ENCODE results near the gene ATAD3B.
"Not testable (repeated sequence)": the region's sequence is repeated elsewhere in the genome, so short reads cannot be mapped to it uniquely, and the experiment has no call there.

The ATAD3B gene

DNA sequence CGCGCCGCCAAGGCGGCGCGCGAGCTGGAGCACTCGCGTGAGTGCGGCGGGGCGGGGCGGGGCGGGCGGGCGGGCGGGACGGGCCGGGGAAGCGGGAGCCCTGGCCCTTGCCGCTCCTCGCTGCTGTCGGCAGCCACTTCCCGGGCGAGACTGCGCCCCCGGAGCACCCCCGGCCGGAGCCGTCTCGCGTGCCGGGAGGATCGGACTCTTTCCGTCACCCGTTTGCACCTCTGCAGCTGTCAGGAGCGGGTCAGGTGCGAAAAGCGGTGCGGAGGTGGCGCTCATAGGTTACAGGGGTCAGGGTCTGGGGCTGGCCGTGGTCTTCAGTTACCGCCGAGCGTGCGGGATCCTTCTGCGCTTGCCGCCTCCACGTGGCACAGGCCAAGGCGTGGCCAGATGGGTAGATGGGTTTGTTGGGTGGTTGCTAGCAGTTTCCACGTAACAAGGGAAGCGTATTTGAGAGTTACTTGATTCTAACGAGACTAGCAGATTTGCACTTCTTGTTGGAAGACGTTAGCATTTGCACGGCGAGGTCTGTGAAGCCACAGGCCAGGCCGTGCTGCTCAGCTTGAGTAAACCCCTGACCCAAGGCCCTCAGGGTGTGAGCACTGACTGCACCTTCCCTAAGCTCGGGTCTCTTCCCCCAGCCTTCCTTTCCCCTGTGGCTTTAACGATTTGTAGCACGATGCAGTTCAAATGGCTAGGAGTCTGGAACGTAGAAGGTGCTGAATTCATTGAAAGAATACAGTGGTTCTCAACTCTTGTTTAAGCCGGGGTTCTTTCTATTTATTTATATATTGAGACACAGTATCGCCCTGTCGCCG is 700 bp downstream of the ATAD3B start:
- not testable (repeated sequence) for DNase-seq (ENCODE audit: low read depth, low spot score)

DNA sequence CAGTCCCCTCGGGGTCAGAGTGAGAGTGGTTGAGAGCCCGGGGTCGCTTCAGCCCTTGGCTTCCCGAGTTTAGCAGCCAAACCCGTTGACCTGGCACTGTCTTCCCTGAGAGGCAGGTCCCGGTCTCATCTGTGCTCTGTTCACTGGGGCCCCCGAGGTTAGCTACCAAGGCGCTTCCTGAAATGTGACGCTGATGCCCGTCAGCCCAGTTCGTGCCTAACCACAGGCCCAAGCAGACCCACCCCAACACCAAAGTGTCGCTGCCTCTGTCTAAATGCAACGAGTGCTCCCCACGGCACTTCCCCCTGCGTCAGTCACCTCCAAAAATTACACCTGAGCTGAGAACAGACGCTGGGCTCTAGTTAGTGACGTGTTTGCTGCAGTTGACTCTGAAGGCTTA is 4.4 kb downstream of the ATAD3B start:
- not testable (repeated sequence) for H3K4me3 ChIP-seq (ENCODE audit: low read length)

More for the DNA sequence above, 700 bp downstream of the ATAD3B start:
- peak overlapping the region; percentile 73 for H3K4me3 ChIP-seq (ENCODE audit: low read length)

DNA sequence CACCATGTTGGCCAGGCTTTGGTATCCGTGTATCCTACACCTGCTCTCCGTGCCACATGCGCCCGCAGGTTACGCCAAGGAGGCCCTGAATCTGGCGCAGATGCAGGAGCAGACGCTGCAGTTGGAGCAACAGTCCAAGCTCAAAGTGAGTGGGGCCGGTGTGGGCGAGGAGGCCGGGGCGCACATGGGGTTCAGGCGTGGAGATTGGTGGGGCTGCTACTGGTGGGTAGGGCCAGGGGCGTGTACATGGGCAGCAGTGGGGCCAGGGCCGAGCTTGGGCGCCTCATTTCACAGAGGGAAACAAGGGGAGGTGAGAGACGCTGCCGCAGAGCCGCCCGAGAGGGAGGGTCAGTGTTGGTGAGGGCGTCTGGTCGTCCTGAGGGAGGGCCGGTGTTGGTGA is 5.6 kb downstream of the ATAD3B start:
- H3K4me3 ChIP-seq (ENCODE audit: low read length), result no peak overlapping the region
- no peak for DNase-seq (ENCODE audit: low read depth, low spot score)

More for the DNA sequence above, 4.4 kb downstream of the ATAD3B start:
- DNase-seq (ENCODE audit: low read depth, low spot score), result not testable (repeated sequence)

- no peak for DNase-seq (ENCODE audit: low read depth, low spot score)
- H3K4me3 ChIP-seq (ENCODE audit: low read length), result no peak overlapping the region
These were observed 8.3 kb downstream of the ATAD3B start for GRCh38 chr1:1479547-1480487.

GRCh38 chr1:1480488-1480867 is 8.9 kb downstream of the ATAD3B start:
- not testable (repeated sequence) for DNase-seq (ENCODE audit: low read depth, low spot score); H3K4me3 ChIP-seq (ENCODE audit: low read length)

- DNase-seq (ENCODE audit: low read depth, low spot score); H3K4me3 ChIP-seq (ENCODE audit: low read length): not testable (repeated sequence)
These were observed 10.2 kb downstream of the ATAD3B start for GRCh38 chr1:1481811-1482210.

- DNase-seq (ENCODE audit: low read depth, low spot score), result no peak
- no peak overlapping the region for H3K4me3 ChIP-seq (ENCODE audit: low read length)
These were observed 11.3 kb downstream of the ATAD3B start for GRCh38 chr1:1482856-1483255.

DNA sequence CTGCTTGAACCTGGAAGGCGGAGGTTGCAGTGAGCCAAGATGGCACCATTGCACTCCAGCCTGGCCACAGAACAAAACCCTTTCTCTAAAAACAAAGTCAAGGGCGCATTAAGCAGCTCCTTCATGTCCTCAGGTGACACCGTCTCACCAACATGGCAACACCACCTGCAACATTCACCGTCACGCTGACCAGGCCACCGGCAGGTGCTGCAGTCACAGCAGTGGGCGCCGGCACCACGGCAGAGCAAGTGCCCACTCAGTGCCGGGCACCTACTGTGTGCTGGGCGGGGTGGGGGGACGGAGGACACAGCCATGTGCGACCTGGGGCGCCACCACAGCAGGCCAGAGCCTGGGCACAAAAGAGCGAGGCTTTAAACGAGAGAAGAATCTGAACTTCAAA is 12.1 kb downstream of the ATAD3B start:
- no peak overlapping the region for H3K4me3 ChIP-seq (ENCODE audit: low read length)
- no peak for DNase-seq (ENCODE audit: low read depth, low spot score)

DNA sequence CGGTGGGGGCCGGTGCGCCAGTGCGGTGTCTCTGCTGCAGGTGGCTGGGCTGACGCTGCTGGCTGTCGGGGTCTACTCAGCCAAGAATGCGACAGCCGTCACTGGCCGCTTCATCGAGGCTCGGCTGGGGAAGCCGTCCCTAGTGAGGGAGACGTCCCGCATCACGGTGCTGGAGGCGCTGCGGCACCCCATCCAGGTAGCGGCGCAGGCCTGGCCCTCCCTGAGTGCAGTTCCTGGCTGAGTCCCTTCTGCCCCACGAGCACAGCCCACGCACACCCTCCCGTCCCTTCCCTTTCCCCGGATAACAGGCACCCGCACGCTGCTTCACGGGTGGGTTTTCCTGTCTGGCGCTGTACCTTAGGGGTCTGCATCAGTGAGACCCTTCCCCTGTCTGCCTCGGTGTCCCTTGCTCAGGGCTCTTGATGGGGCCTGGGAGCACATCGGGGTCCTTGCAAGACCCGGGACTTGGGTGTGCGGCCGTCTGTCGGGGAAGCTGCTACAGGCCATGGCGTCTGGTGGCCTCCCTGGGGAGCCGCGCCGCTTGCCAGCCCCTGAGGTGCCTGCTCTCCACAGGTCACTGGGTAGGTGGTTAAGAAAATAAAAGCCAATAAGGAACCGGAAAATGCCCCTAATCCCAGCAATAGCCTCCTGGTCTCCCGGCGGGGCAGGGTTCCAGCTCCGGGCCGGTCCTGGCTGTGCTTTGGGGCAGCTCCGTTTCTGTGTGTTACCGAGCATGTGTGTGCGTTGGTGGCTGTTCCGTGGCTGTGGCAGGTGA is 13.6 kb downstream of the ATAD3B start:
- not testable (repeated sequence) for DNase-seq (ENCODE audit: low read depth, low spot score); H3K4me3 ChIP-seq (ENCODE audit: low read length)

GRCh38 chr1:1485755-1486317 is 14.3 kb downstream of the ATAD3B start:
- H3K4me3 ChIP-seq (ENCODE audit: low read length); DNase-seq (ENCODE audit: low read depth, low spot score): not testable (repeated sequence)

- no peak for DNase-seq (ENCODE audit: low read depth, low spot score)
- no peak overlapping the region for H3K4me3 ChIP-seq (ENCODE audit: low read length)
These were observed 16.1 kb downstream of the ATAD3B start for GRCh38 chr1:1487701-1488100.

GRCh38 chr1:1489231-1489630 is 17.7 kb downstream of the ATAD3B start:
- no peak overlapping the region for H3K4me3 ChIP-seq (ENCODE audit: low read length)
- no peak for DNase-seq (ENCODE audit: low read depth, low spot score)

DNA sequence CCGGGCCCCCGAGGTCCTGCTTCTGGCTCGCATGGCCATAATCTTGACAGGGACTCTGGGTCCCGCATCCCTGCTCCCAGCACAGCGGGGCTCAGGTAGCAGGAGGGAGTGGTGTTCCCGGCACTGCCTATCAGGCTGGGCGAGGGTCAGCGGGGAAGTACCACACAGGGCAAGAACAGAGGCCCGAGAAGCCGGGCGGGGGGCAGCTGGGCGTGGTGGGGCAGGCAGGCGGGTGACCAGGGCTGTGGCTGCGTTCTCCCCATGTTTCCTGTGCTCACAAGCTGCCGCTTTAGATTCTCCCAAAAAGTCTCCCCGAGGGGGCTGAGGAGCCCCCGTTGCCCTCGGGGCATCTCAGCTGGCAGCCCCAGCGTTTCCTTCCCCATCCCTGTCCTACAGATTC is 18.3 kb downstream of the ATAD3B start:
- H3K4me3 ChIP-seq (ENCODE audit: low read length), result no peak overlapping the region
- DNase-seq (ENCODE audit: low read depth, low spot score), result no peak

DNA sequence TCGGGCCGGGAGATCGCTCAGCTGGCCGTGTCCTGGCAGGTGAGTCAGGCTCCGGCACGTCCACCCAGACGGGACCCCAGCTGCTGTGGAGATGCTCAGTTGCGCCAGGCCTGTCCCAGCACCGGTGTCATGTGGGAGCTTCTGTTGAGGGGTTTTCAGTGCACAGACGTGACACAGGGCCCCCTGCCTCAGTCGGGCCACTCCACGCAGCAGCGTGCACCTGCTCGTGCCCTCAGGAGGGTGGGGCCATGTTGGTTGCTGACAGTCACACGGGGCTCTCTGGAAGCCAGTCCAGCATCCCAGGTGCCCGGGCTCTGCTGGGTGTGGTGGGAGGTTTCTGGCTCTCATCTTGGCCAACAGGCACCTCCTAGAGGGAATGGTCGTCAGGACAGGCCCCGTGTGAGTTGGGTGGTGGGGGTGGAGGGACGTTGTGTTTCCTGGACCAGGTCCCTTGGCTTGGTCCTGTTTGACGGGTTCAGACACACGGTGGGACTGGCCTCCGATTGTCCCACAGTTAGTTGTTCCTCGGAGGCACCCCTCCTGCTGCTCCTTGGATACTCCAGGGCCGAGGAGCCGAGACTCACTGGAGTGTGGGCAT is 19.2 kb downstream of the ATAD3B start:
- DNase-seq (ENCODE audit: low read depth, low spot score), result no peak
- no peak overlapping the region for H3K4me3 ChIP-seq (ENCODE audit: low read length)

- DNase-seq (ENCODE audit: low read depth, low spot score), result no peak
- H3K4me3 ChIP-seq (ENCODE audit: low read length), result no peak overlapping the region
These were observed 20.0 kb downstream of the ATAD3B start for GRCh38 chr1:1491601-1492000.

DNA sequence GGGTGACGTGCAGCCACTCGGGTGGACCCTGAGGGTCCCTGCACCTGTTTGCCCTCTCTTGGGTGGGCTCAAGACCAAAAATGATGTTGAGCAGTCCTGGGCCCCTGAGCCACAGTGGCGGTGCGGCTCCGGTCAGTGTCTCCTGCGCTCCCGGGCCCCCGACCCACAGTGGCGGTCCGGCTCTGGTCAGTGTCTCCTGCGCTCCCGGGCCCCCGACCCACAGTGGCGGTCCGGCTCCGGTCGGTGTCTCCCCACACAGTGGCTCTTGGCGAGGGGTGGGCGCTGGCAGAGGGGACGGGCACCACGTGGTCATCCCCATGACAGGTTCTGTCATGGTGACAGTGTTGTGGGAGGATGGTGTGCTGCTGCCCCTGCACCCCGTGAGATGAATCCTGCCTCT is 22.7 kb downstream of the ATAD3B start:
- not testable (repeated sequence) for H3K4me3 ChIP-seq (ENCODE audit: low read length); DNase-seq (ENCODE audit: low read depth, low spot score)

DNA sequence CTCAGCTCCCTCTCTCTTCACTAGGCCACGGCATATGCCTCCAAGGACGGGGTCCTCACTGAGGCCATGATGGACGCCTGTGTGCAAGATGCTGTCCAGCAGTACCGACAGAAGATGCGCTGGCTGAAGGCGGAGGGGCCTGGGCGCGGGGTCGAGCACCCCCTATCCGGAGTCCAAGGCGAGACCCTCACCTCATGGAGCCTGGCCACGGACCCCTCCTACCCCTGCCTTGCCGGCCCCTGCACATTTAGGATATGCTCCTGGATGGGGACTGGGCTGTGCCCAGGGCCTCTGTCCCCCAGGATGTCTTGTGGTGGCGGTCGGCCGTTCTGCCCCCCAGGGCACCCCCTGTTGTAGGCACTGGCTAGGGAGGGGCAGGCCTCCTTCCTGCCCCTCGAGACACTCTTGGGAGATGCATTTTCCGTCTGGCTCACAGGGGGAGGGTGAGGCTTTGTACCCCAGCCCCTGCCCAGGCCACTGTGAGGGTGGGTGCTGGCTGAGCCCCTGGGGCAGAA is 24.0 kb downstream of the ATAD3B start:
- not testable (repeated sequence) for DNase-seq (ENCODE audit: low read depth, low spot score); H3K4me3 ChIP-seq (ENCODE audit: low read length)

DNA sequence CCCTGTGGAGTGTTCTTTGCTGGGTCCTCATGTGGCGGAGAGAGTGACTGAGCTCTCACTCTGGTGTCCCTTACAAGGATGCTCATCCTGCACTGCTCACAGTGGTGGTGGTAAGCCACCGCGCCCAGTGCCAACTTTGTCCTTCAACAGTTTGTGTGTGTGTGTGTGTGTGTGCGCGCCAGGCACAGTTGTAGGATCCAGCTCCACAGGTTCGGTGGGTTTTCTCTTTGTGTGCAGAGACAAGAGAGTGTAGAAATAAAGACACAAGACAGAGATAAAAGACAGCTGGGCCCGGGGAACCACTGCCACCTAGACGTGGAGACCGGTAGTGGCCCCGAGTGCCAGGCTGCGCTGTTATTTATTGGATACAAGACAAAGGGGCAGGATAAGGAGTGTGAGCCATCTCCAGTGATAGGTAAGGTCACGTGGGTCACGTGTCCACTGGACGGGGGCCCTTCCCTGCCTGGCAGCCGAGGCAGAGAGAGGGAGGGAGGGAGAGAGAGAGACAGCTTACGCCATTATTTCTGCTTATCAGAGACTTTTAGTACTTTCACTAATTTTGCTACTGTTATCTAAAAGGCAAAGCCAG is 33.3 kb downstream of the ATAD3B start:
- peak; percentile 80 for DNase-seq (ENCODE audit: low read depth, low spot score)
- peak overlapping the region; percentile 42 for H3K4me3 ChIP-seq (ENCODE audit: low read length)
